Stimulated activated CD8-positive, alpha-beta memory T cell treated with anti-CD3 and anti-CD28 coated beads, Interleukin-2, amount 100 ng/mL, for 48 hours (primary cell): ENCODE data around the gene BCL2.
A peak's percentile ranks its signal among the peaks of the same experiment; 100 is the strongest.
"Not testable (repeated sequence)": the region's sequence is repeated elsewhere in the genome, so short reads cannot be mapped to it uniquely, and the experiment has no call there.

Source experiments
- DNase-seq, 2 donors: peaks; one replicate each; pipeline ENCODE4 v3.0.0-alpha.2; 2020; ENCODE audit warnings: low read depth in 2 of 2

BCL2 gene

GRCh38 chr18:63234432-63234831 lies 85.1 kb downstream of the BCL2 start:
- DNase-seq: no peak

- DNase-seq: no peak
Observed at GRCh38 chr18:63233334-63233733, 86.2 kb downstream of the BCL2 start.

- no peak for DNase-seq
Observed at GRCh38 chr18:63232826-63233225, 86.7 kb downstream of the BCL2 start.

- no peak for DNase-seq
Observed at GRCh38 chr18:63229971-63230370, 89.6 kb downstream of the BCL2 start.

- DNase-seq: no peak
Observed at GRCh38 chr18:63225434-63225833, 94.1 kb downstream of the BCL2 start.

- DNase-seq: peak in 1 of 2 donors; percentile 43
Observed at GRCh38 chr18:63224630-63225029, 94.9 kb downstream of the BCL2 start.

GRCh38 chr18:63223837-63224236 lies 95.7 kb downstream of the BCL2 start:
- DNase-seq: no peak

- DNase-seq: no peak
Observed at GRCh38 chr18:63220903-63221302, 98.7 kb downstream of the BCL2 start.

GRCh38 chr18:63218472-63218871 lies 101.1 kb downstream of the BCL2 start:
- DNase-seq: no peak

- DNase-seq: no peak
Observed at GRCh38 chr18:63216516-63217311, 102.9 kb downstream of the BCL2 start.

- no peak for DNase-seq
Observed at GRCh38 chr18:63213936-63214671, 105.5 kb downstream of the BCL2 start.

GRCh38 chr18:63213331-63213900 lies 106.2 kb downstream of the BCL2 start:
- no peak for DNase-seq

GRCh38 chr18:63210521-63210920 lies 109.0 kb downstream of the BCL2 start:
- no peak for DNase-seq

- DNase-seq: no peak
Observed at GRCh38 chr18:63208676-63209075, 110.9 kb downstream of the BCL2 start.

GRCh38 chr18:63207835-63208234 lies 111.7 kb downstream of the BCL2 start:
- no peak for DNase-seq

GRCh38 chr18:63207143-63207790 lies 112.3 kb downstream of the BCL2 start:
- DNase-seq: no peak

- DNase-seq: no peak
Observed at GRCh38 chr18:63206433-63207142, 113.0 kb downstream of the BCL2 start.

GRCh38 chr18:63205791-63206252 lies 113.7 kb downstream of the BCL2 start:
- no peak for DNase-seq

- DNase-seq: no peak
Observed at GRCh38 chr18:63203497-63203896, 116.1 kb downstream of the BCL2 start.

GRCh38 chr18:63202828-63203227 lies 116.7 kb downstream of the BCL2 start:
- no peak for DNase-seq

- DNase-seq: not testable (repeated sequence)
Observed at GRCh38 chr18:63201456-63201855, 118.1 kb downstream of the BCL2 start.
